GM19239 (cell line): Measurements from ENCODE around the gene RALGPS1.

Experiments used
- DNase-seq: peaks from one replicate; pipeline ENCODE4 v3.0.0; 2011; ENCODE audit warnings: low spot score; ENCODE audit not compliant: insufficient read length
- FAIRE-seq: peaks from 2 replicates; lab custom pipeline; 2011; peaks lifted over from hg19 to GRCh38; lab: Jason Lieb, UNC

The RALGPS1 gene

GRCh38 chr9:126902210-126902609 is 12.4 kb upstream of the RALGPS1 start:
- FAIRE-seq: no peak
- DNase-seq: no peak

GRCh38 chr9:126904586-126904985 is 10.0 kb upstream of the RALGPS1 start:
- FAIRE-seq (no peak), DNase-seq (no peak)

GRCh38 chr9:126906091-126906490 is 8.5 kb upstream of the RALGPS1 start:
- DNase-seq: no peak
- no peak for FAIRE-seq

DNA sequence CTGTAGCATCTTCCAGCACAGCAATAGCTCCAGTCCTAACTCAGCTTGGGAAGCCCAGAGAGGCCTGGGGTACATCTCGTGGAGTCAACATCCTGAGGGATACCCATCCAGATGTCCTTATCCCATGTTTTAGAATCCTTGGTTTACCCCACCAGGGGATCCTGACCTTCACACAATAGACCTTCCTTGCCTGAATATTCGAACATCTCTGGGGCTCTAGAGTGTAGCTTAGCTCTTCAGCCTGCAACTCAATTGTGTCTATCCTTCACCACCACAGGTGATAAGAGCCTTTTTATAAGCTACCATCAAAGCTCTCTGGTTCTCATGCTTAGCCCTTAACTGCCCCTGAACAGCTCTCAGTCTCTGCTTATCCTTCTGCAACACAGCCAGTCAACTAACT is 7.5 kb upstream of the RALGPS1 start:
- DNase-seq: no peak
- FAIRE-seq: no peak

- FAIRE-seq (no peak), DNase-seq (no peak)
These were observed 767 bp downstream of the RALGPS1 start for GRCh38 chr9:126915281-126915816.

GRCh38 chr9:126915846-126916543 is 1.4 kb downstream of the RALGPS1 start:
- no peak for FAIRE-seq
- no peak for DNase-seq

DNA sequence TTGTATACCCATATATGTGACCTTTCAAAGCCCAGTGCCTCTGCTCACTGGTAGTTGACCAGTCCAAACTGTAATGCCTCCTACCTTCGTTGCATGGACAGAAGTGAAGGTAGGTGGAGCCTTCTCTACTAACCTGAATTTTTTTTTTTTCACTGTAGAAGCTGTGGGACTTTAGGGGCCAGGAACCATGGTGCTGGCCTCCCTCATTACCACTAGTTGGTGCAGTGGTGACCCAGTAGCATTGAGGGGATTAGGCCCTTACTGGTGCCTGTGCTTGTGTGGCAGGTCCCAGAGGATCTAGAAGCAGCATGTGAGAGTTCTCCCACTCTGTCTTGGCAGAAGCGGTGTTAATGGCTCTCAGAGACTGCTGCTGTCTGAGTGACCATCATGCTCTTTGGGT is 2.3 kb downstream of the RALGPS1 start:
- no peak for FAIRE-seq

GRCh38 chr9:126919193-126919592 is 4.6 kb downstream of the RALGPS1 start:
- no peak for FAIRE-seq

More for the DNA sequence above, 2.3 kb downstream of the RALGPS1 start:
- DNase-seq: no peak

DNA sequence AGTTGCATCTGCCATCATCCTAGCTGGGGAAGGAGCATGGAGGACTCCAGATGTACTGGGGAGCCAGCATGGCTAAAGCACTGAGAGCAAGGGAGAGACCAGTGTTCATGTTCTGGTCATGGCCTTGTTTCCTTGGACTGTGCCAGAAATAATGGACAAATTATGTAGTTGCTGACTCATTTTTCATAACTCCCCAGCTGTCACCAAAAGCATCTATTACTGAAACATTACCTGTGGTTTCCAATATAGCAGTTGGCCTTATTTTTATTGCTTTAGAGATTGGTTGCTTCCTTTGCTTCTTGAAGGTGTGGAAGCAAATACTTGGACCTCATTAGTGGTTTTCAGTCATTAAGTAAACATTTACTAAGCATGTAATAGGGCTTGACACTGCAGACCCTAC is 11.3 kb downstream of the RALGPS1 start:
- no peak for FAIRE-seq
- DNase-seq: no peak

More at GRCh38 chr9:126919193-126919592, 4.6 kb downstream of the RALGPS1 start:
- DNase-seq: no peak

DNA sequence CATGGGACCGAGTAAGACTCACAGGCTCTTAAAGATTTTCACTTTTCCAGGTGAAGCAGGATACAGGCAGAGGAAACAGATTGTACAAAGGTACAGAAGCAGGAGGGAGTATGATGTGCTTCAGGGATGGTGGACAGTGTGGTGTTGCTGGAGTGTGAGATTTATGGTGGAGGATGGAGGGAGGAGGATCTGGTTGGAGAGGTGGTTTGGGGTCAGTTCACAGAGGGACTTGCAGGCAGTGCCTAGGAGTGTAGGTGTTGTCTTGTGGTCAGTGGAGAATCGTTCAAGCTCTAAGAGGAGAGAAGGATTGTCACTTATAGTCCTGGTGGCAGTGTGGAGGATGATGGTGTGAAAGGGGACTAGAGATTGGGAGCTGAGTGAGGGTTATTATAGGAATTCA is 11.8 kb downstream of the RALGPS1 start:
- DNase-seq (no peak), FAIRE-seq (no peak)

- DNase-seq (no peak), FAIRE-seq (no peak)
These were observed 12.8 kb downstream of the RALGPS1 start for GRCh38 chr9:126927419-126927818.

GRCh38 chr9:126932871-126933321 is 18.3 kb downstream of the RALGPS1 start:
- DNase-seq (no peak), FAIRE-seq (no peak)

- no peak for FAIRE-seq
- DNase-seq: no peak
These were observed 18.9 kb downstream of the RALGPS1 start for GRCh38 chr9:126933334-126933980.

GRCh38 chr9:126934441-126934840 is 19.9 kb downstream of the RALGPS1 start:
- no peak for FAIRE-seq
- no peak for DNase-seq

- no peak for DNase-seq
- no peak for FAIRE-seq
These were observed 21.0 kb downstream of the RALGPS1 start for GRCh38 chr9:126935630-126936029.

GRCh38 chr9:126937444-126937843 is 22.9 kb downstream of the RALGPS1 start:
- FAIRE-seq (no peak), DNase-seq (no peak)

- no peak for DNase-seq
- no peak for FAIRE-seq
These were observed 23.7 kb downstream of the RALGPS1 start for GRCh38 chr9:126938327-126938726.

DNA sequence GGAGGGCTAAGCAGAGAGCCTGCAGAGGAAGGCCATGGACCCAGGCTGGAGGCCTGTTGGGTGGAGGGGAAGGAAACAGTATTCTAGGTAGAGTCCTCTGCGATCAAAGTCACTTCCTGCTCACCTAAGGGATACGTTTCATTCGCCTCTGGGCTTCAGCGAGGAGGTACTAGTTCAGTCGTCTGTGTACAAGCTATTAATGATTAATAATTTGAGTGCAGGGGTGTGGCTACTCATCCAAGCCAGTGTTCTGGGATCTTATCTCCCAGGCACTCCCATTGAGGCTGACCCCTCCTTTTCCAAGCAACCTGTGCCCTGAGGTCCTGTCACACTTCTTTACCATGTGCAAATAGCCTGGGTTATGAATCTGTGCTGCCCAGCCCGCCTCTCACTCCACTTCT is 25.2 kb downstream of the RALGPS1 start:
- FAIRE-seq (no peak), DNase-seq (no peak)

GRCh38 chr9:126942399-126942798 is 27.8 kb downstream of the RALGPS1 start:
- FAIRE-seq (no peak), DNase-seq (no peak)

DNA sequence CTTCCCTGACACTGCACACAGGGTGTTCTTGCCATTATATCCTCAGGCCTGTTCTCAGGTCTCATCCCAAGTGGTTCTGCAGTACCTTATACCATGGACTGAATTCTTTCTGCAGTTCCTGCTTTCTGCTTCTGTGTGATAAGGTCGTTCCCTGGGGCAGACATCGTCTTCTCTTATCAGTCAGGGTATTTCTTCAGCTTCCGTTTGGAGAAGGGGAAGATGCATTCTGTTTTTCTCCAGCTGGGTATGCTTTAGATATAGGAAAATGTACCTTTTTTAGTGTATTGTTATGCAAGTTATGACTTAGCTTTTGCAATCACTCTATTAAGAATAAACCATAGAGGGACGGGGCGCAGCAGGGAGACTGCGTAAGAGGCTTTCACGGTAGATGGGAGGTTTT is 31.1 kb downstream of the RALGPS1 start:
- DNase-seq (no peak), FAIRE-seq (no peak)

GRCh38 chr9:126947529-126947928 is 32.9 kb downstream of the RALGPS1 start:
- no peak for DNase-seq
- FAIRE-seq: no peak
